Measurements from ENCODE around the gene PLEKHJ1. TPM values are rescaled to one million over a fixed set of nuclear protein-coding genes. Genes with fewer than 3 reads are reported as not detected.

PLEKHJ1 gene
- total and polyA plus RNA-seq, 9 of the 15 experiments (the other 6 are each of a cell fraction or from before 2014, with no cell fraction given), result 1.5 to 188 (median 63.9) TPM

GRCh38 chr19:2273356-2274184 lies 37.4 kb upstream of the PLEKHJ1 start (continued):
- TF ChIP-seq MGA (IDR thresholded peaks at IDR 0.05) (no peak), SREBF2 (CRISPR knock-in tag; IDR thresholded peaks at IDR 0.05) (no peak), CEBPB (tag; IDR thresholded peaks at IDR 0.05) (no peak), ZNF174 (CRISPR knock-in tag; IDR thresholded peaks at IDR 0.05) (no peak), DIDO1 (tag; IDR thresholded peaks at IDR 0.05; ENCODE audit: low read depth) (no peak), NFATC3 (IDR thresholded peaks at IDR 0.05) (no peak), ZFP36 (IDR thresholded peaks at IDR 0.05; ENCODE audit: low read depth, low read length, partially characterized antibody) (no peak), TAF7 (tag; IDR thresholded peaks at IDR 0.05) (no peak), ZNF324 (CRISPR knock-in tag; IDR thresholded peaks at IDR 0.05) (no peak), ZNF263 (CRISPR knock-in tag; IDR thresholded peaks at IDR 0.05; ENCODE audit: borderline replicate concordance) (peak; percentile 91), CTCFL (IDR thresholded peaks at IDR 0.05; ENCODE audit: borderline replicate concordance, insufficient read depth, low read depth, low read length, poor library complexity, severe bottlenecking) (peak; percentile 99), KAT8 (IDR thresholded peaks at IDR 0.05; ENCODE audit: low read depth) (no peak)

Measured in K562 (cell line).